Skeletal muscle cell (primary cell): ENCODE measurements around the gene GNAL.
"Not testable (repeated sequence)": the region's sequence is repeated elsewhere in the genome, so short reads cannot be mapped to it uniquely, and the experiment has no call there.

Experiments
- DNase-seq: peaks from one replicate; pipeline ENCODE4 v3.0.0-alpha.2; 2010; ENCODE audit warnings: low read depth
- H3K4me3 ChIP-seq: 2 replicates; pipeline ENCODE4 v1.5.1; 2011; ENCODE audit warnings: low read depth, mild to moderate bottlenecking, control low read depth, low read length, moderate library complexity

The GNAL gene

DNA sequence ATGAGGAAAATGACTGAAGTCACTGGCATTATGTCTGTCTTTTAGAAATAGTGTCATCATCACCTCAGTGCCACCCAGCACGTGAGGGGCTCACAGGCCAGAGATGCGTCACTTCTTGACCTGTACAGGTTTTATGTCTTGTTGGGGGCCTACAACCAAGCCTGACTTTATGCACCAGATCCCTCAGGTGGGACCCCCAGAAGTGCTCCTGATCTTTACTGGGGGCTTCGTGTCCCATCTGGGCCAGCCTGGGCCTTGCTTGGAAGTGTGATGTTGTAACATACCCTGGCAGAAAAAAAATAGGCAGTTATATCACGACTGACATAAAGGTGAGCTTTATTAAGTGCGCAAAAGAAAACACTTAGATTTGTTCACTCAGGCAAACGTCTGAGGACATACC is 21.5 kb upstream of the GNAL start:
- no peak for DNase-seq
- H3K4me3 ChIP-seq = no peak overlapping the region

GRCh38 chr18:11668441-11669169 is 20.5 kb upstream of the GNAL start:
- DNase-seq = no peak
- H3K4me3 ChIP-seq = no peak overlapping the region

- DNase-seq = no peak
- H3K4me3 ChIP-seq = no peak overlapping the region
Measured at GRCh38 chr18:11669271-11669947, 19.7 kb upstream of the GNAL start.

GRCh38 chr18:11669948-11670275 is 19.2 kb upstream of the GNAL start:
- DNase-seq = no peak
- no peak overlapping the region for H3K4me3 ChIP-seq

- no peak for DNase-seq
- H3K4me3 ChIP-seq = no peak overlapping the region
Measured at GRCh38 chr18:11671156-11671555, 17.9 kb upstream of the GNAL start.

- H3K4me3 ChIP-seq = no peak overlapping the region
- DNase-seq = no peak
Measured at GRCh38 chr18:11672198-11672597, 16.9 kb upstream of the GNAL start.

GRCh38 chr18:11672846-11673454 is 16.1 kb upstream of the GNAL start:
- DNase-seq = no peak

DNA sequence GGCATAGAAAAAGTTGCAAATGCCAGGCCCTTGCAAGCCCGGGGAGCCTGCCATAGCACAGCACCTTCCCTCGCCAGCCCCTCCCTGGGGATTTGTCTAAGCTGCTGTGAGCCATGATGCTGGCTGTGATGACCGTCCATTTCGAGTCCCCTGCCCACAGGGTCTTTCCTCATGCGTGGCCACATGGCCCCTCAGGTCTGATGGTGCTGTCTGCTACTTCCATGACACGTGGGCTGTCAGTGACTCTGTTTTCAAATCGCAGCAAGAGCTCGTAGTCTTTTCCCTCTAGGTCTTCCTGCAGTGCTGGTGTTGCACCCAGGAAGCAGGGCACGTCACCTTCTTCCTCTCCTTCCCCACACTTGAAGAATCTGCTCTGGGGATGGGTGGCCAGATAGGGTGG is 15.5 kb upstream of the GNAL start:
- DNase-seq = no peak
- H3K4me3 ChIP-seq = no peak overlapping the region

More at GRCh38 chr18:11672846-11673454, 16.1 kb upstream of the GNAL start:
- H3K4me3 ChIP-seq = no peak overlapping the region

- DNase-seq = no peak
- H3K4me3 ChIP-seq = no peak overlapping the region
Measured at GRCh38 chr18:11674119-11674518, 14.9 kb upstream of the GNAL start.

DNA sequence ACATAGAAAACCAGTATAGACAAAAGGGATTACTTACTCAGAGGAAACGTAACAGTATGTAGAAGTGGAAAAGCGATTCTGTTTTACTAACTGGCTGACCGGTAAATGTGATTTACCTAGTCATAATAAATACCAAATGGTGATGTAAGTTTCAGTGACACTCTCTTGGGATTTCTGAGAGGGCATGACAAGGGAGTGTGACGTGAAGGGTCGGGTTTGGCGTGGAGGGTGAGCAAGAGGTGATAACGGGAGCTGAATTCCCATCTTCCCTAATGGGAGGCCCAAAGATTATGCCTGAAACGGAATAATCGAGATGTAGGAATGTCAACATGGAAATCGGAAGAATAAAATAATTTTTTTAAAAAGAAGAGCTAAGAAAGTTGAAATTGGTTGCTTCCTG is 12.7 kb upstream of the GNAL start:
- no peak overlapping the region for H3K4me3 ChIP-seq
- DNase-seq = no peak

DNA sequence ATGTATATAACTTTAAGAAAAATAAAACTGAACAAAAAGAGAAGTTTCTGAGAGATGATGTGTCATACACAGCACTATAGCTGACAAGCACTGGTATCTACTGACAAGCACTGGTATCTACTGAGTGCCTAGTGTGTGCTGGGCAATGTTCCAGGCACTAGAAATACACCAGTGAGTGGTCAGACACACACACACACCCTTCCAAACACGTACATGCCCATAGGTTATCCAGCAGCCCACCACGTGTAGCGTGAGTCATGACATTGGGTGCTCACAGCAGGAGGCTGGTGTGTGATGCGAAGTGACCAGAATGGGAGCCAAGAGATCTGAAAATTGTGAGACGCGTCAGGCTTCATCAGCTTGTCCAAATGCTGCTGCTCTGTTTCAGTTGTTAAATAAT is 12.2 kb upstream of the GNAL start:
- no peak for DNase-seq
- H3K4me3 ChIP-seq = no peak overlapping the region

DNA sequence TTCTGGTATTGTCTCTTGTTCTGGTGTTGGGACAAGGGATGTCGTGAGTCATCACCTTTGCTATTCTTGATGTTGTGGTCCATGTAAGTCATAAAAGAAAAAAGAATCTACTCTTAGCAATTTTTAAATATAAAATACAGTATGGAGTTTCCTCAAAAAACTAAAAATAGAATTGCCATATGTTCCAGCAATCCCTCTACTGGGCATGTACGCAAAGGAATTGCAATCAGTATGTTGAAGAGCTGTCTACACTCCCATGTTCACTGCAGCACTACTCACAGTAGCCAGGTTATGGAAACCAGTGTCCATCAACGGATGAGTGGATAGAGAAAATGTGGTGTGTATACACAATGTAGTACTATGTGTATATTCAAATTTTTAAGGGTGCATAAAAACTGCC is 10.9 kb upstream of the GNAL start:
- no peak for DNase-seq
- H3K4me3 ChIP-seq = no peak overlapping the region

- peak overlapping the region; percentile 56 for H3K4me3 ChIP-seq
- DNase-seq = no peak
Measured at GRCh38 chr18:11689669-11690565, 853 bp downstream of the GNAL start.

- DNase-seq, H3K4me3 ChIP-seq: not testable (repeated sequence)
Measured at GRCh38 chr18:11690660-11691059, 1.6 kb downstream of the GNAL start.

- DNase-seq = no peak
Measured at GRCh38 chr18:11695736-11696135, 6.7 kb downstream of the GNAL start.

DNA sequence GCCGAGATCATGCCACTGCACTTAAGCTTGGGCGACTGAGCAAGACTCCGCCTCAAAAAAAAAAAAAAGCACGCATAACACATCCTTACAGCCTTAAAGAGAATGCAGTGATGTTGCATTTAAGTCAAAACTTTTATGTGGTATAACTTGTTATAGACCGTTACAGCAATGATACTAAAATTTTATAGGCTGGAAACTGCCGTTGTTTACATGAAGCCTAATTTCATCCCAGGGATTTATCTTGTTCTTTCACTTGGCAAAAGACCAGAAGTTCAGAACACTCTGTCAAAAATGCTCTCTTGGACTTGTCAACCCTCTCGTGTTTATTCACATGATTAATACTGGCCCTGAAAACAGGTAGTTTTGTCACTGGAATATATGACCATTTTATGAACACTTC is 7.4 kb downstream of the GNAL start:
- no peak overlapping the region for H3K4me3 ChIP-seq
- no peak for DNase-seq

More at GRCh38 chr18:11695736-11696135, 6.7 kb downstream of the GNAL start:
- H3K4me3 ChIP-seq = no peak overlapping the region

DNA sequence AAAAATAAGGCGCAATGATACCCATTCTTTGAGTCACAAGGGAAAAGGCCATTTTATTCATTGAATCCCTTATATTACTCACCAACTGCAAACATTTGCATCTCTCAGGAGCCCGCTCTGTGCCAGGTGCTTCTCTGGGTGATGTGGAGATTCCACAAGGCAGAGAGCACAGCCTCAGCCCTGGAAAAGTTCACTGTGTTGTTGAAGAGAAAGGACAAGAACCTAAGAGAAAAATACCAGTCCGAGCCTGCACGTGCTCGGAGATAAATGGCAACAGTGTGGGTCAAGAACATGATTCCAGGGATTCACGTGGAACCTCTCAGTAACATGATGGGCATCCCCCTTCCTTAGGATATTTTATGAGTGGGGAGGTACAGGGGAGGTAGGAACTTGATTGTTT is 11.8 kb downstream of the GNAL start:
- no peak for DNase-seq
- H3K4me3 ChIP-seq = no peak overlapping the region

- DNase-seq = no peak
- no peak overlapping the region for H3K4me3 ChIP-seq
Measured at GRCh38 chr18:11710578-11710977, 21.5 kb downstream of the GNAL start.

DNA sequence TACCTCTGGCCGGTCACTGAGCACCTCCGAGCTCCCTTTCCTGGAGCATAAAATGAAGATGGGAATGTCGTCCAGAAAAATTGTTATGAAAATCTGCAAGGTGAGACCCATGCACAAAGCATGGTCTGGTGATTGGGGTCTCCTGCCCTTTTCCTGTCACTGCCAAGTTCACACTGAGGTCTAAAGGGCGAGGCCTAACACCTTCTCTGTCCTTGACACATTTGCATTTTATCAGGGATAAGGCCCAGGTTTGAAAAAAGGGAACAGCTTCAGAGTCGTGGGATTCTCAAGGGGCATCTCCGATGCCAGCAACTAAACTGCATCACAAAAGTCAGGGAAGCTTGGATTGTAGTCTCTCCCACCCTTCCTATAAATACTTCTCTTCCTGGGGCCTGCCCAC is 24.7 kb downstream of the GNAL start:
- H3K4me3 ChIP-seq = no peak overlapping the region
- DNase-seq = no peak
